Uterus (tissue), 2 donors: ENCODE results near the gene PZP.

ENCODE experiments used
- POLR2A ChIP-seq, 2 donors: fragments of 450-650 bp; IDR thresholded peaks; one replicate each; pipeline ENCODE4 v1.6.1; 2016; ENCODE audit warnings: antibody characterized with exemption in 2 of 2, mild to moderate bottlenecking in 1 of 2, moderate library complexity in 1 of 2
- TF ChIP-seq, protein P1 (sequence below), 4 experiments: fragments of 200-600 bp in 2 of 4; fragments of 450-650 bp in 2 of 4; sonication (generic) in 2 of 4; IDR thresholded peaks; one replicate each; pipeline ENCODE4 v1.5.1; 2016 to 2019; ENCODE audit warnings: antibody characterized with exemption in 4 of 4, mild to moderate bottlenecking in 2 of 4, moderate library complexity in 1 of 4

DNA sequence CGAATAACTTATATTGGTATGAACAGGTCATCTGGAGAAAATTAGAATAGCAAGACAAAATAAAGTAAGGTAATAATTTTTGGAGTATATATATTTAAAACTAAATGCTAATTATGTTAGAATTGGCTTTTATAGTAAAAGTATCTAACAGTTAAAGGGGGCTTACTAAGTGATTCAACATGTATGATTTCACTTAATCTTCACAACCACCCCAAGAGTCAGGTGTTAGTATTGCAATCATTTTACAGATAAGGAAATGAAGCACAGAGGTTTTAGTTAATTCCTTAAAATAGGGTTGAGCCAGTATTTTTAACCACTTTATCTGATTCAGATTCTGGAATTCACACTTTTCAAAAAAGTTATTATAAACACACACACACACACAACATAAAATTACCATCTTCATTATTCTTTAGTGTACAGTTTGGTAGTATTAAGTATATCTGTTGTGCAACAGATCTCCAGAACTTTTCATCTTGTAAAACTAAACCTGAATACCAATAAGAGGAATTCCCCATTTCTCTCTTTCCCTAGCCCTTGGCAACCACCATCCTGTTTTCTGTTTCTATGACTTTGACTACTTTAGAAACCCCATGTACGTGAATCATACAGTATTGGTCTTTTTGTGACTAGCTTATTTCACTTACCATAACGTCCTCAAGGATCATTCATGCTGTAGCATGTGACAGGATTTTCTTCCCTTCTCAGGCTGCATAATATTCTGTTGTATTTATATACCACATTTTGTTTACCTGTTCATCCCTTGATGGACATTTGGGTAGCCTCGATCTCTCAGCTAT lies 104.9 kb downstream of the PZP start:
- TF ChIP-seq, protein P1, sequence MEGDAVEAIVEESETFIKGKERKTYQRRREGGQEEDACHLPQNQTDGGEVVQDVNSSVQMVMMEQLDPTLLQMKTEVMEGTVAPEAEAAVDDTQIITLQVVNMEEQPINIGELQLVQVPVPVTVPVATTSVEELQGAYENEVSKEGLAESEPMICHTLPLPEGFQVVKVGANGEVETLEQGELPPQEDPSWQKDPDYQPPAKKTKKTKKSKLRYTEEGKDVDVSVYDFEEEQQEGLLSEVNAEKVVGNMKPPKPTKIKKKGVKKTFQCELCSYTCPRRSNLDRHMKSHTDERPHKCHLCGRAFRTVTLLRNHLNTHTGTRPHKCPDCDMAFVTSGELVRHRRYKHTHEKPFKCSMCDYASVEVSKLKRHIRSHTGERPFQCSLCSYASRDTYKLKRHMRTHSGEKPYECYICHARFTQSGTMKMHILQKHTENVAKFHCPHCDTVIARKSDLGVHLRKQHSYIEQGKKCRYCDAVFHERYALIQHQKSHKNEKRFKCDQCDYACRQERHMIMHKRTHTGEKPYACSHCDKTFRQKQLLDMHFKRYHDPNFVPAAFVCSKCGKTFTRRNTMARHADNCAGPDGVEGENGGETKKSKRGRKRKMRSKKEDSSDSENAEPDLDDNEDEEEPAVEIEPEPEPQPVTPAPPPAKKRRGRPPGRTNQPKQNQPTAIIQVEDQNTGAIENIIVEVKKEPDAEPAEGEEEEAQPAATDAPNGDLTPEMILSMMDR (IDR thresholded peaks at IDR 0.05), result no peak
- no peak for TF ChIP-seq POLR2A (IDR thresholded peaks at IDR 0.05)
